Hepatic stellate cell (primary cell): ENCODE data around the gene OSR1.

Experiments used
- DNase-seq: peaks from one replicate; pipeline ENCODE4 v3.0.0; 2011; ENCODE audit warnings: low spot score

OSR1 gene

GRCh38 chr2:19359021-19359357, 566 bp upstream of the OSR1 start:
- no peak for DNase-seq

- DNase-seq: peak; percentile 56
Observed at GRCh38 chr2:19357402-19358241, 801 bp downstream of the OSR1 start.

DNA sequence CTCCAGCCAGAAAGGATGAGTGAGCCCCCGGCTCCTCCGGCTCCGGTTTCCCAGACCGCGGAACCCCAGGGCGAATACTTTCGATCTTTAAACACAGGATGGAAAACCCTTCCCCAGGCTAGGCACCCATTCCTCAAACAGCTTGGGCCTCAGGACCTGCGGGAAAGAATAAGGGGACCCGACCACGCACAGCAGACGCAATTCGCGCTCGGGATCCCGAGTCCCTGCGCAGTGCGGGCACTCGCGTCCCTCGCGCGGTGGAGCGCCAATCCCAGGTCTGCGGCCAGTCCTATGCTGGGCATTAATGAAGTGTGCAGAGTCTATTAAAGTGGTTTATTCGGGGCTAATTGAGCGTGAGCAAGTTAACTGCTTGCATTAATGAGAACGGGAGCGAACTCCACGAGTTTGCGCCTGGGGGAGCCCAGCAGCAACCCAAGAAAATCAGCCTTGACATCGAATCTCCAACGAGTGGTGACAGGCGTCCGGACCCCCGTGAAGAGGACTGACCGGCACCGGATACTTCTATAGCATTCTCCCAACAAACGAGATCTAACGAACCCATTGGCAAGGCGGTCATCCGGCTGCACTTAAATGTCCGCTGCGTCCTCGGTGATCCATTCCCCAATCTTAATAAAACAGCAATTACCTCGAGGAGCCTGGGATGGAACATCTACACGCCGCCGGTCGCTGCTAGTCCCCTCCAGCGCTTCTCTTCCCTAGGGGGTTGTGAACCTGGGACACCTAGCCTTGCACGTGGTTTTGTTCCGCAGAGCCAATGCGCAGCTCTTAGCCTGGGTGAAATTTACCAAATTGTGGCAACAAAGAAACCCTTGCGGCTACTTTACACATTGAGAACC, 1.6 kb downstream of the OSR1 start:
- no peak for DNase-seq

GRCh38 chr2:19355931-19356544, 2.4 kb downstream of the OSR1 start:
- DNase-seq: no peak

DNA sequence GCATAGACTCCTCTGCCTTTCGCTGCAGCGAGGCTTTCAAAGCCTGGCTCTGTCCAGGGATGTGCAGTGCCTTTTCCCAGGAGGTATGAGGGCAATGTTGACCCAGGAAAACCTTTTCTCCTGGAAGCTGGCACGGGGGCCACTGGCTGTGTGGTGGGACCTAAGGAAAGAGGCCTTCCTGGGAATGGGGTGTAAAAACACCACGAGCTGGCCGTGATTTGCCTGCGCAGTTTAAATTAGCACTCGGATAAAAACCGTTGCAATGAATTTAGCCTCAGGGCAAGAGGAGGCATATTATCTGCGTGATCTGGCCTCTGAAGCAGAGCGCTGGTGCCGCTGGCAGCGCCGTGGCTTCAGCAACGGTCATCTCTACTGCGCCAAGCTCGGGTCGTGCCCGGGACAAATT, 3.0 kb downstream of the OSR1 start:
- no peak for DNase-seq

DNA sequence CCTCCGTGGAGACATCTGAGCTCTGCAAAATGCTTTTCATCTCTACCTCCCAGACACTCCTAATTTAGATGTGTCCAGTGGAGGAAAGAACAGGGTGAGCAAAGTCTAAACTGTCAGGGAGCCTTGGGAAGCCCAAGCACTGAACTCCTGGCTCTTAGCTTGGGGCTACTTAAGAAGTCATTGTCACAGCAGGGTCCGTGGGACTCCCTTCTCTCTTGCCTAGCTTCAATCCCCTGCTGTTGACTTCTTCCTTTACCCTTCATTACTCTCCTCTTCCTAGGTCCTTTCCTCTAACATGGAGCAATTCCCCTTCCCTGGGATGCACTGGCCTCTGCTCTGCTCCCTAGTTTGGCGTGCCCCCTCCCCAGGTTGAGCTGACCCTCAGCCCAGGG, 3.4 kb downstream of the OSR1 start:
- no peak for DNase-seq

- DNase-seq: no peak
Observed at GRCh38 chr2:19353721-19354050, 4.7 kb downstream of the OSR1 start.

DNA sequence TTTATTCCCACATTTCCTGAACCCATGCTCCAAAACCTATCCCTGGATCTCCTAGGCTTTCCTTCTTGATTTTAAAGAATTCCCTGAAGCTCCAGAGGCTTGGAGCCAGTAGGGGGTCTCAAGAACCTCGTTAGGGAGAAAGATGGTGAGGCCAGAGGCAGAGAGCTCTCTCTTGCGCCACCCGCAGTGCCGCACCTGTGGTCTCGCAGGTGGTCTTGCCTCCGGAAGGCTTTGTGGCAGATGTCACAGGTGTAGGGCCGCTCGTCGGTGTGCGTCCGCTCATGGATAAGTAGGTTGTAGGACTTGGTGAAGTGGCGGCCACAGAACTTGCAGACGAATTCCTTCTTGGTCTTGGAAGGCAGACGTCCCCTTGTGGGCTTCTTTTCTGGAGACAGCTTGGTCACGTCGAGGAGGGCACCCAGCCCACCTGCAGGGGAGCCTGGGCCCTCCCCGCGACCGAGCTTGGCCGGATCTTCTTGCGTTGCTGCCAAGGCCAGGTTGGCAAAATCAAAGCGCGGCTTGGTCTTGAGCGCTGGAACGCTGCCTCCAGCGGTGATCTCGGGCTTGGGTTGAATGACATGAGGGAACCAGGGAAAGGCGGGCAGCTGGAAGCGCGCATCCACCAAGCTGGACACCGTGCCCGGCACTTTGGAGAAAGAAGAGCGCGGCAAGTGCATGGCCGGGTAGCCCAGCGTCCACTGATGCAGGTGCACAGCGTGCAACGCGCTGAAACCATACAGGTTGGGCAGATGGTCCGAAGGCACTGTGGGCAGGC, 5.3 kb downstream of the OSR1 start:
- DNase-seq: no peak

- no peak for DNase-seq
Observed at GRCh38 chr2:19351899-19352697, 6.3 kb downstream of the OSR1 start.

- no peak for DNase-seq
Observed at GRCh38 chr2:19351499-19351898, 6.9 kb downstream of the OSR1 start.

- DNase-seq: no peak
Observed at GRCh38 chr2:19350678-19351401, 7.6 kb downstream of the OSR1 start.

DNA sequence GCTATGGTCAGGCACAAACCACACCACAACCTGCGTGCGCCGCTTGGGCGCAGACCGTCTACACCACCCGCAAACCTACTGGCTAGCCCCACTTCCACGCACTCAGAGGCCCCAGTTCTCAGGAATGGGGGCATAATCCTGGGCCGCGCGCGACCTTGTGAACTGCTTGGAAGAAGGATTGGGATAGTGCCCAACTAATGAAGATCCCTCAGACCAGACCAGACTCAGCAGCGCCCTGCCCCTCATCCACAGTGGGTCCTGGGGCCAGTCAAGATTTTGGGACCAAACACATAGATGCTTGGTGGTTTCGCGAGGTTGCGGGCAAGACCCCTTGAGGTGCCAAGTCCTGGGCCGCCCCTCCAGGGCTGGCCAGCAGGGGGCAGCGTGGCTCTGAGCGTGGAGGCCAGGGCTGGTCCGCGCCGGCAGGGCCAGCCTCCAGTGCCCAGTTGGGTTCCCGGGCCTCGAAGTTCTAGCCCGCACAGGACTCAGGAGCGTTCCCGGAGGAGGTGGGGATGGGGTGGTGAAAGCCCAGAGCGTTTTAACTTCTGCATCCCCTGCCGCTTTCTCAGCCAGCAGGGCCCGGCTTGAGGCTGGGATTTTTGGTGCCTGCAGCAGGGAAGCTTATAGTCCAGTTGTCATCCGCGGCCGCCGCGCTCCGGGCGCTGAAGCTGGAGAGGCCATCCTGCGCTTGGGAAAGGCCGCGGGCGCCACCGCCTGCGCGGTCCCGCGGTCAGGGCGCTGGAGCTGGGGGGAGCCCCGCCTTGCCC, 8.3 kb downstream of the OSR1 start:
- DNase-seq: peak; percentile 62

DNA sequence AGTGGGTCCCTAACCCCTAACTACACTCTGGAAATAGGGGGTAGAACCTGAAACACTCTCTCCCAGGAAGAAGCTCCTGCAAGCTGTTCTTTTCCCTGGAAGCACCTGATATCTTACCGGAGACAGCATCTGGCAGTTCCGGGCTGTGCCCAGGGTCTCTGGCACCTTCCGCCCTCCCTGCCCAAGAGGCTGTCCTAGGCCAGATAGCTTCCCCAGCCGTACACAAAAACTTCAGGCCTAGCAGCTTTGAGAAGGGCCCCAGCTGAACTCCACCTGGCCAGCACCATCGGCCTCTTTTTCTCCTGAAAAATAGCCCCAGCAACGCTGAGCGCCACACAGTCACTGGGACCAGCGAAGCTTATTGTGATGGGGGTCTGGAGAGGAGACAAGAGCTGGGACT, 9.7 kb downstream of the OSR1 start:
- DNase-seq: no peak

DNA sequence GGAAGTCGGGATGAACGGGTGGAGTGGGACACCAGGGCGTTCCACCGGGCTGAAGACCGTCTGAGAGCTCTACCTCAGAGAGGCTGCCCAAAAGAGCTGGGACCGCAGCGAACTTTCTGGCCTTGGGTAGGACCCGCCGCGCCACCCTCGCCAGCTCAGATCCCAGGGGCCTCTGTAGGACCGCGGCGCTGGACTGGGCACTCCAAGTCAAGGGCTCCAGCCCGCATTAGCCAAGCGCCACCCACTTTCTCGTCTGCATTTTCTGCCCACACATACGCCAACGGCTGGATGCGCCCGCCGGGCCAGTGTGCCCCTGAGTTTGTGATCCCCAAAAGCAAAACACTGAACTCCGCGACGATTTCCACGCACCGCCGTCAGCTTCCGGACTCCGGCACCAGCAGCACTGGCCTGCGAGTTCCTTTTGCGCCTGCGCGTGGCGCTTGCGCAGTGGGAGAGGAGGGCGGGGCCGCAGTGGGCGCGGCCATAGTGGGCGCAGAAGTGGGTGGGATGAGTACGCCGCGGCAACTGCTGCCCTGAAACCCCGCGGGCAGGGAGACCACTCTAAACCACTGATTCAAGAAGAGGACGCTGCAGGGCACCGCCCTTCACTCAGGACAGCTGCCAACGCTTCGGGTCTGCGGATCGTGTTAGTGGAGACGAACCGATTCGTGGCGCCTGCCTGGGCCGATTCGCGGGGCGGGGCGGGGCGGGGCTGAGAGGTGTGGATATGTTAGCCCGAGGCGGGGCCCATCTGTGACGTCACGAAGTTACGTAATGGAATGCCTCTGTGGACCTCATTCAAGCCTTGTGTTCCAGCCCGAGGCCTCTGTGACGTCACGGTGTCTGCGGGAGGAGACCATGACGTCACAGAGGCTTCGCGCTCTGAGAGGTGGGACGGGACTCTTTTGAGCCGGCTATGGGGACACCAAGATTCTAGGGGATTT, 10.5 kb downstream of the OSR1 start:
- peak; percentile 96 for DNase-seq

GRCh38 chr2:19346983-19347618, 11.3 kb downstream of the OSR1 start:
- no peak for DNase-seq

DNA sequence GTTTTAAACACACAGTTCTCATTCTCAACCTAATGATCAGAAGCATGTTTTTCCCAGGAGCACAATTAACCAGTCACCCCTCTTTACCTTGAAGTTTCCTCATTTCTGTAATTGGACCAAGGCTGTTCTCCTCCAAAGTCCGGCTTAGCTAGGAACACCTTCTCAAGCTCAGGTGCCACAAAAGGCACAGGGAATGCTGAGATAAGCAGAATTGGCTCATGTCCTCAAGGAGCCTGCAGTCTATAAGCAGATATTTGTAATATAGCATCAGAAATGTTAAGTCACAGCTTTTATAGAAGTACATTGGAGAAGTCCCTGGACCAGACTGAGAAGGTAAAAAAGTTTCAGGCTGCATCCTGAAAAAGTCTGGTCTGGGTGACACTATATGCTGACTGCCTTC, 20.7 kb downstream of the OSR1 start:
- DNase-seq: no peak

DNA sequence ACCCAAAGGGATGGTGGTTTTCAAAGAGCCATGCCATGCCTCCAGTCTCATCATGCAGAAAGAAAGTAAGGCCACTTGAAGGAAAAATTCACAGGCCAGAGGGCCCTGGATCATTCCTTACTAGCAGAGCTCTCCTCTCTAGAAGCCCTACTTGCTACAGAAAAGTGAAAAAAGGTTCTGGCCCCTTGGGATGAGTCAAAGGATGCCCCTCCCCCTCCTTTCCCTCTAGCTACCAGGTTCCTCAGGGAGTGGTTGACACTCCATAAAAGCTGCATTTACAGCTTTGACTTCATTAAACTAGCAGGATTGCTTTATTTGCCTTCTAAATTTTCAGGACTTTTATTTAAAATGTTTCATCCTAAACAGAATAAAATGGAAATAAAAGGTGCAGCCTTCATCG, 21.2 kb downstream of the OSR1 start:
- DNase-seq: no peak

- no peak for DNase-seq
Observed at GRCh38 chr2:19336781-19337180, 21.6 kb downstream of the OSR1 start.
